GM18907 (cell line): ENCODE results near the gene DIP2C.
"Not testable (repeated sequence)": the region's sequence is repeated elsewhere in the genome, so short reads cannot be mapped to it uniquely, and the experiment has no call there.

Source experiments
- ATAC-seq: cut with Tn5 transposase; IDR thresholded peaks from one replicate; pipeline ENCODE4 v1.9.1; 2021; ENCODE audit warnings: mild to moderate bottlenecking, moderate library complexity; ENCODE audit not compliant: unreplicated experiment

The DIP2C gene

DNA sequence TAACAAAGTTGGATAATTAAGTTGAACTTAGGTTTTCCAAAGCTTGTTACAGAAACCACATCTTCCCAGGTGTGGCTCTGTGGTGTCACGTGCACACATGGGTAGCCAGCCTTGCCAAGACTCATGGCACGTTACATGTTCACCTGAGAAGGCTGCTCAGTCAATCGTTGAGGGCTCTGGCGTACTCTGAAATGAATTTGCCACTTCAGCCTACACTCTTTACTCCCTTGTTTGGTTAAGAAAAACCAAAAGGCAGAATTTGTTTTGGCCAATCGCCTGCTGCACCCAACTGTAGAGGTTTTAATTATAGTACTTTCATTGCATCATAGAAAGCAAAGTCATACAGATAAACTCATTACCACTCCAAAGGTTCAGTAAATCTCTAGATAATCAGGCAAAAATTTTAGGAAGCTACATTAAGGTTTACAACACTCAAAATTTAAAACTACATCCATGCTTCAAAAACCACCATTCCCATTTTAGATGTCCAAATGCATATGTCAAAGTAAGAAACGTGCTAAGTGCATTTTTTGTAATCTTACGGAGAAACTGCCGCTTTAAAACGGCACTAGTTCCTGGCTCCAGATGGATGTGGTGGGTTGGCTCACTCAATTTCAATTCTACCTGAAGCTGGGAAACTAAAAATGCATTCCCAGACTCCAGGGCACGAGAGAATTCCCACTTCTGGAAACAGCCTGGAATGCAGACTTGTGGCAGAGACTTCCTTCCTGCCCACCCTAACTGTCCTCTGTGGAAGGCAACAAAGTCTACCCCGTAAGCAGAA, 88.4 kb downstream of the DIP2C start:
- no peak for ATAC-seq

DNA sequence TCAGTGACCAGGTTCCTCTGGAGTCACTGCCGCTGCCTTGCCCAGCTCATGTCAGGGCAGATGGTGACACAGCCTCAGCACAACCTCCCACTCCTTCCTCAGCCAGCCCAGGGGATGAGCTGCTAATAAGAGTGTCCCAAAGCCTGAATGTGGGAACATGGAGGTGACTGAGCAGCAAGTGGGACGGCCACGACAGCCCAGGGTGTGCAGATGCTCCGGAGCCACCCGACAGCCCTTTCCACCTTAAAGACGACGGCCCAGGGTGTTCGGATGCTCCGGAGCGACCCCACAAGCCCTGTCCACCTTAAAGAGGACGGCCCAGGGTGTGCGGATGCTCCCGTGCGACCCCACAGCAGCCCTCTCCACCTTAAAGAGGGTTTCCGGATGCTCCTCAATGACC, 89.2 kb downstream of the DIP2C start:
- no peak for ATAC-seq

DNA sequence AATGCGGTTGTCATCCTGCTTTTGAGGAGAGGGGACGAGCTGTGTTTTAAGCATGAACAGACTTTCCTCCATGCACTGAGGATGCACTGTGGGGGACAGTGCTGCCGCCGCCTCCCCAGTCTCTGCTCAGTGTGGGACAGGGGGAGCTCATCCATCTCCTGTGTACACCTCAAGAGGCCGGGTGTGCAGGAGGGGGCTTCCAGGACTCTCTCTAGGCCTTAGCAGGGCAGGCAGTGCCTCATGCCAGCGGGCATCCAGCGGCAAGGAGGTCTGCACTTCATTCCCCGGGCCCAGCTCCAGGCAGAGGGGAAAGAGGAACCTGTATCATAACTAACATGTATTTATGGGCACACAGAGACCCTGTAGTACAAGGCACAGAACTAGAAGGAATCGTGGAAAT, 89.7 kb downstream of the DIP2C start:
- no peak for ATAC-seq

DNA sequence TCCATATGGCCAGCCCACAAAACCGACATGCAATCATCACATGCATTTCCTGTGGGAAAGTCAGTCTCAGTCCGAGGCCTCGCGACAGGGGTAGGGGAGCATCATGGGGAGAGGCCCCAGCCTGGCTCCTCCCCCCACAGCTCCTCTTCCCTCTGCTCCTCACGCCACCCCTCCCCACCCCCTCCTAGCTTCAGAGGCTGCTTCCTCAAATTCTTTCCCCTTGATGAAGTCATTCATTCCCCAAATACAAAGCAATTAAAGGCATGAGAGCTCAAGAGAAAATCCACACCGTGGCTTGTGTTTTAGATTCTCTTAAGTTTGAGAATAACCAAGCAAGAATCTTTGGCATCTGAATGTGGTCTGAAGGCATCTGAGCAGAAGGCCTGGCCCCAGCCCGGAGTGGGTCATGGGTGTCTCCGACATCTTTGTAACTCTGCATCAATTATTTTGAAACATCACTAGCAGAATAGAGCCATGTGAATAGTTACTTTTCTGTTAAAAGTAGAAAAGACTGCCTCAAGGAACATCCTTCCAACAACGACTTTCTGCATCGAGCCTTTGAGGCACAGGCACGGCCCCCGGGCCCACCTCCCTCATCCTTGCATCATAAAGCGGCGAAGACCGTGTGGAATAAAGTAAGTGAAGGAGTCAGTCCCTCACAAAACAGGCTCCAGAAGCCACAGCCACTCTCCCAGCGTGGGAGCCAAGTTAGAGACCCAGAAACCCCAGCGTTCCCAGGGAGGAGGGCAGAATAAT, 90.9 kb downstream of the DIP2C start:
- ATAC-seq = no peak

DNA sequence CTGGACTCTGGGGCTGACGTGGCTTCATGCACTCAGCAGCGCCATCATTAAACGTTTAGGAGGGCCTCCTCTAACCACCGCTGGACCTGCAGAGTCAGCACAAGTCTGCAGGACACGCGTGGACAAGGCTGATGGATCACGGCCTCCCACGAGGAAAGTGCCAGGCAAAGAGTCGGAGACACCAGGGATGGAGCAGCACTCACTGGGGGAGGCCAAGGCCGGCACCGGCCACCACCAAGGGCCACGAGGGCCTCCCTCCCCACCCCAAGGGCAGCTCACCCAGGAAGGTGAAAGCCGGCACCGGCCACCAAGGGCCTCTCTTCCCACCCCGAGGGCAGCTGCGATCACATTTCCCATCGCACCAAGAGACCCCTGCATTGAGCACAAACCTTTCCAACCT, 91.5 kb downstream of the DIP2C start:
- ATAC-seq = no peak

DNA sequence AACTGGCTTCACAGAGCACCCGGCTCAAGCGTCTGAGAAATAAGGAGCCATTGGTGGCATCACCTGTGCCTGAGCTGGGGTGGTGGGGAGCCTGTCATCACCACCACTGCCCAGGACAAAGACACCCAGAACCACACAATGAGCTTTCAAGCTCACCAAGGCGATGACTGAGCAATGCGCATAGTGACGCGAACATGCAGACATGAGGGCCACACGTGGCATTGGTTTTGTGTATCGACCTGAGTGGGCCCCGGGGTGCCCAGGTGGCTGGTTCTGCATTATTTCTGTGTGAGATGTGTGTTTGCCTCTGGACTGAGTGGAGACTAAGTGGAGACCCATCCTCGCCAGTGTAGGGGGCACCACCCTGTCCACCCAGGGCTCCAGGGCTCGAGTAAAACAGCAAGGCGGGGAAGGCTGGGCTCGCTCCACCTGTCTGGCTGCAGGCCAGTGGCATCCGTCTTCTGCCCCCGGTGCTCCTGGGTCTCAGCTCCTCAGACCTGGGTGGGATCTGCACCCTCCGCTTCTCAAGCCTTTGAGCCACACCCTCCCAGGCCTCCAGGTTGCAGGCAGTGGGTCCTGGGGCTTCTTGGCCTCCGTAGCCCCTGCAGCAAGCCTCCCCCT, 92.6 kb downstream of the DIP2C start:
- ATAC-seq = no peak

DNA sequence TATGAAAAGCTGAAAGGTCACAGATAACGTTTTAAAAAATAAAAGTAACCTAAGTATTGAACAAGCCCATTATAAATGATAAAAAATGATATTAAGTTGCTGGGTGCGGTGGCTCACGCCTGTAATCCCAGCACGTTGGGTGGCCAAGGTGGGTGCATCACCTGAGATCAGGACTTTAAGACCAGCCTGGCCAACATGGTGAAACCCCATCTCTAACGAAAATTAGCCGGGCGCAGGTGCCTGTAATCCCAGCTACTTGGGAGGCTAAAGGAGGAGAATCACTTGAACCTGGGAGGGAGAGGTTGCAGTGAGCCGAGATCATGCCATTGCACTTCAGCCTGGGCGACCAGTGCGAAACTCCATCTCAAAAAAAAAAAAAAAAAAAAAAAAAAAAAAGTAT, 93.3 kb downstream of the DIP2C start:
- not testable (repeated sequence) for ATAC-seq

DNA sequence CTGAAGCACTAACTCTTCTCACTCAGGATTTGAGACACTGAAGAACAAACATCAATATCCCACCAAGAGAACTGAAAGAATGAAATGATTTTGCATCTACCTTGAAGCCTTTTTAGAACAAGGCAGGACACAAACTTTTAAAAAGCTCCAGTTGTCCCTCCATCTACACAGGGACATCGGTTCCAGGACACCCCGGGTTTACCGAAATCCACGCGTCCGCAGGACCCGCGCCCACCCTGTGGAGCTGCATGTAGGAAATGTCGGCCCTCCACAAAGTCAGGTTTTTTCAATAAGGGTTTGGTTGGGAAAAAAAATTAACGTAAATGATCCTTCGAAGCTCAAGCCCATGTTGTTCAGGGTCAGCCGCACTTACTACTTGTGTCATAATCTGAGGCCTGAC, 94.0 kb downstream of the DIP2C start:
- no peak for ATAC-seq

DNA sequence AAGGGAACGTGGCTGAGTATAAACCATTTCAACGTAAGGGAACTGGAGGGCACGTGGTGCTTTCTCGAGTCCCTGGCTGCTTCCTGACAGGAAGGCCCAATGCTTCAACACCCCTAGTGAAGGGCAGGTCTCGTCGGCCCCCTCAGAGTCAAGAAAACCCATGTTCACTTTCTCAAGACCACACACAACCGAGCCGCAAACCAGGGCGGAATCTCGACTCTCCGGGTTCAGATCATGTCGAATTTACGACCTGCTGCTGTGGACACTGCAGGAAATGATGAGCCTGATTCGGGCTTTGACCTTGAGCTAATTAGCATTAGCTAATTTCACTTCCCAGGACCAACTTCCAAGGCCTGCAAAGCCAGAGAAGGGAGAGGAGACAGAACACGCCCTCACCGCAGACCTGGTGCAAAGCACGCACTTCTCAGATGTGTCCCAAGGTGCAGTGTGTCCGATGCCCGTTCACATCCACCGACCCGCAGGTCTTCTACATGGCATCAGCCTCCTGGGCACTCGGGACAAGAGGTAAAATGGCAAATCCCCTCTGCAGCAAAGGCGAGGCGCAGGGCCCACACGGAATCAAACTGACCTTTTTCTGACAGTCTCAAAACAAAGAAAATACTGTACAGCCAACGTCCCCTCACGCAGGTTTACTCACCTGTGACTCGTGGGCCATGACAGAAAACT, 94.7 kb downstream of the DIP2C start:
- ATAC-seq = no peak

DNA sequence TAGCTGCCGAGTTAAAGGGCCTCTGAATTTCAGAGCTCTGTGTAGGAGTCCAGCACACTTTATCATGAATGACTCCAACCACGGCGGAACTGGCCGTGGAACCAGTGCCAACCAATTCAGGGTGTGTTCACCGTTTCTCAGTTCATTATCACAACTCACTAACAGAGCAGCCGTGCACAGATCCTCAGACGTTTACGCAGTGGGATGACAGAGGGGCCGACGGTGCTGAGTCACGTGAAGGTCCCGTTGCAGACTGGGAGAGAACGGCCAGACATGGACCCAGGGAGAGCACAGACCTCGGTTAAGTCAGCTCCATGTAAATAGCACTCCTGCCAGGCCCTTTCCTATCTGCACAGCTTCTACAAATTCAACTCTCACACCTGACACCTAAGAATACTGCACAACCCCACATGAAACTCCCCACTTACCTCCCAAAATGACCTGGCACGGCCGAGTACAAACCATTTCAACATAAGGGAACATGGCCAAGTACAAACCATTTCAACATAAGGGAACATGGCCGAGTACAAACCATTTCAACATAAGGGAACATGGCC, 95.5 kb downstream of the DIP2C start:
- ATAC-seq = no peak

DNA sequence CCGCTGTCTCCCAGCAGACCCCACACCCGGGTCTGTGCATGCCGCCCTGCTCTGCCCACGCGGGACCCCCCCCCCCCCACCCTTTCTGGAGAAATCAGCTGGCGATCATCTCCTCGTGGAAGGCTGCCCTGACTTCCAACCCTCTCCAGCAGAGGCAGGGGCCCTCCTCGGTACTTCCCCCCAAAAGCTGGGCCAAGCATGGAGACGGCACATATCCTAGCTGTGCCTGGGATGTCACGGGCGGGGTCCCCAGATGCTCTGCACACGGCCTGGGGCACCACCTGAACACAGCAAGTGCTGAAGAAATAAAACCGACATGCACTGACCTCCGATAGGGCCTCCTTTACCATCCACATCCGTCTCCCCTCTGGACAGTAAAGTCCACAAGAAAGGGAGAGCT, 96.0 kb downstream of the DIP2C start:
- no peak for ATAC-seq

DNA sequence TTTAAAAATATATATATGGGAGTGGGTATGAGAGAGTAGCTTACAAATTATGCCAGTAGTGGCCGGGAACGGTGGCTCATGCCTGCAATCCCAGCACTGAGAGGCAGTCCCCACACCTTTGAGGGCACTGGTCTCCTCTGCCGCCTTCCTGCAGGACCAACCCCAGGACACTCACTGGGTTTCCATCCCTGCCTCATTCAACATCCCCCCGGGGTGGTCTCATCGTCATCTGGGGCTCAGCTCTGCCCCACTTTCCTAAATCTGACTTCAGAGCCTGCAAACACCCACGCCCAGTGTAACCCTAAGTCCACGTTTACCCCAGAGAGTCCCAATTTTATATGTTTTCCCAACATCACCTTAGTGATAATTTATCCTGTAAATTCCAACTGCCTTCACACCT, 96.5 kb downstream of the DIP2C start:
- ATAC-seq = no peak

DNA sequence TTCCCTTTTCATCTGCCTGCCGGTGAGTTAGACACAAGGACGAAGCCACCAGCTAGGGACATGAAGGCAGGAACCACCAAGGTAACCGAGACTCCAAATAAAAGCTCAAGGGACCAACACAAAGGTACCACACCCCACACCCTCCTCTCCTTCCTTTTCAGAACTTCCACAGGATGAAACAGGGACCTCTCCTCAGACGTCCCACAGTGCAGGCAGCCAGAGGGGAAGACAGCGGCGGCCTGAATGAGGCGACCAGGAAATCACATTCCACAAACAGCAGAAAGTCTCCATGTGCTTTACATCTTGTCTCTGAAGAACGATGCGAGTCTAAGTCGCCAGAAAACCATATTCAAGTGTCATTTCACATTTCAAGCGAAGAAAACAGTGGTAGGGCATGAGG, 97.8 kb downstream of the DIP2C start:
- ATAC-seq = no peak

DNA sequence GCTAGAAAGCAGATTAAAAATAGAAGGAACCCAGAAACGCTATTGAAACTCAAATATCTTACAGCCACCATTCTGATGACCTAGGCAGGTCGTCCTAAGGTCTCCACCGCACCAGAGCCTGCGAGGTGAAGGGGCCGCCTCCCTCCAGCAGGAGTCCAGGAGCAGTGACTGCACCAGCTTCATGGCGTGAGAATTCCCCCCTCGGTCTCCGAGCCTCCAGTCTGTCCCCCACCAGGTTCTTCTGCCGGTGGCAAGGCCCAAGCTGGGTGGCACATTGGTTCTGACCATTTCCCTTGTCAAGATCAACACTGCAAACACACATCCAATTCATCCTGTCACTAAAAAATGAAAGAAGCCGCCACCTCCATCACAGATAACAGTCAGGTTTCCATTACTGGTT, 98.7 kb downstream of the DIP2C start:
- ATAC-seq = no peak

DNA sequence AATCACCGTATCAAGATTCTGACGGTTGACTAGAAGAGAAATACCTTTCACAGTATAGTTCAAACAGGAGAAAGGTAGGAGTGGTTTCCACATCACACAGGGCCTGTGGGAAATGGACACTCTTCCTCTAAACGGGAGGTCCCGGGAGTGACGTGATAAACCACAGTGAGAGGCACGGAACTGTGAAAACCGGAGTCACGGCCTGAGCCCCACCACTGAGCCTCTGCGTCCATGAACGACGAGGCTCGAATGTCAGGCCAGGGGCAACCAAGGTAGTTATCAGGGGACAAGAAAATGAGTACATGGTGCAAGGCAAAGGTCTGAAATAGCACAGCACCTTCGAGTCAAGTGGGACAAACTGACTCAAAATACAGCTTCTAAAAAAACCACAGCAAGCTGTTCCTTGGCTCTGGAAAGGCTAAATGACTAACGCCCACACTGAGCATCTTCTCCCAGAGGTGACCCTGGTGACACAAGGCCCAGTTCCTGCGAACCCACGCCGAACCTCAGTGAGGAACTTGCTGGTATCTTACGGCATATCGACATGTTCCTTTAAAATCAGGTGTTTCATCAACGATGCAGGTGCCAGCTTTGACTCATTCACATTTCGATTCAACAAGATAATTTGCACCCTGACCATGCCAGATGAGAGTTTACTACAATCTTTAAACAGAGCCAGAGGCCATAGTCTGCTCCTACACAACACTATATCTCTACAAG, 99.3 kb downstream of the DIP2C start:
- ATAC-seq = no peak

DNA sequence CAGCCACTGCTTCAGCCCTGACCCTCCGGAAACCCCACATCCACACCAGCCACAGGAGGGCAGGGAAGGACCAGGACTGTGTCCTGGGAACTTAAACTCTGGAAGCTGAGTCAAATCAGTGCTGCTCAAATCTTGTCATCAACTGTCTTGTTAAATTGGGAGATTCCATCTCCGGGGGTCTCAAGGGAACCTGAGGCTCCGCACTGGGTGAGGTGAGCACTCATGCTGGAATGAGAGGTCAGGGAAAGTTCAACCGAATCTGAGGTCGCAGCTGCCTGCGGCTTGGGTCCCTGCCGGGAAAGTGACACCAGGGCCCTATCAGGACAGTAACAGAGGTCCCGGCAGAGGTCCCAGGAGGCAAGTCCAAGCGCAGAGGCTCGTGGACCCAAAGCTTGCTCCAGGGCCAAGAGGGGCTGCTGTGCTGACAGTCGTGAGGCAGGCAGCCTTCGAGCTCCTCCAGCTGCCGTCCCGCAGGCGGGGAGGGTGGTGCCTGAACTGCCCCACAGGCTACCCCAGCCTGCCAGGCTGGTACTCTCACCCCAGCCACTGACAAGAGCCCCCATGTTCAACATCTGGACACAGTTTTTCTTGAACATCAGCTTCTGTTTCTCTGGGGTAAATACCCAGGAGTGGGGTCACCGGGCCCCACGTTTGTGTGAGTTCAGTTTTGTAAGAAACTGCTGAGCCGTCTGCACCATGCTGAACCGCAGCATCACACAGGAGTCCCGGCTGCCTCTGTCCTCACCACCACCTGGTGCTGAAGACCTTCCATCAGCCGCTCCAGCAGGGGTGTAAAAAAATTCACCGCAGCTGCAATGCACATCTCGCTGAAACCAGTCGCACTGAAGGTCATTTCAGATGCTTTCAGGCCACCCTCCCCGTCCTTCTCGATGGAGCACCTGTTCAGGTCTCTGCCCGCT, 101.0 kb downstream of the DIP2C start:
- ATAC-seq = no peak

DNA sequence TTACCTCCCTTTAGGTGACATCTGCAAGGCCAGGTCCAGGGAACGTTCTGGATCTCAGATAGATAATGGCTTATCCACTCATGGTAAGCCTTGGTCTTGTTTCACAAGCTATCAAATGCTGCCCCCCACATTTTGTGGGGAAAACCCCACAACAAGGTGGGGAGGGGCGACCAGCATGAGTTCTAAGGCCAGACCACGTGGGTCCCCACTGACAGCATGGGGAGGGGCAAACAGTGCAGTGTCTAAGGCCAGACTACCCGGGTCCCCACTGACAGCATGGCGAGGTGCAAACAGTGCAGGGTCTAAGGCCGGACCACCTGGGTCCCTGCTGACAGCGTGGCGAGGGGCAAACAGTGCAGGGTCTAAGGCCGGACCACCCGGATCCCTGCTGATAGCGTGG, 102.8 kb downstream of the DIP2C start:
- ATAC-seq = no peak

DNA sequence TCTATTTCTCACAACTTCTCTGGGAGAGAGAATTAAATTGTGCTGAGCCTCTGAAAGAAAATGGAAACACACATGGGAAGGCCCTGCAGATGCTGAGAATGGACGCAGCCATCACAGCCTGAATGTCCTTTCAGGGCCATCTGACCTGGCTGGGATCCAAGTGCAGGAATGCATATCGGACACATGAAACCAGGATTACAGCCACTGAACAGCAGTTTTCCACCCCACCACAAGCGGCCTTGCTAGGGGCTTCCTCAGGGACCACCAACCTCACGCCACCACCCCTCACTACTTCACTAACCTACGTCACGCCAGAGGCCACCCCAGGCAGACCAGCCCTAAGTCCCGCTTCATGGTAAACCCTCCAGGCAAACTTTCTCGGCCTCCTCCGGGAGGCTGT, 103.3 kb downstream of the DIP2C start:
- ATAC-seq = no peak

DNA sequence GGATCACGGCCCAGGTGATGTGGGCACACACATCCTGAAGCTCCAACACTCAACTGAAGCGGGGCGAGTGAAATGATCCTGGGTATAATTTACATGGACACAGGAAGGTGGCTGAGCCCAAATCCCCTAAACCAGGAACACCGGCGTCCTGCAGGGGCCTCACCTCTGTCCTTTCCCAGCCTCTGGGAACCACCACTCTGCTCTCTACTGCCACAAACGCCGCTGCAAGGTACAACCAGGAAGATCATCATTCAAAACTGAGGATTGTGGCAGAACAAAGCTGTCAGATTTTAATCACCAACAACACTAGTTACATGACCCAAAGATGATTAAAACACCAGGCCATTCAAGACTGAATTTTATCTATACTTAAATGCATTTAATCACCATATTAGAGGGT, 104.0 kb downstream of the DIP2C start:
- no peak for ATAC-seq
